ENCODE data around the gene C12orf56. TPM values are rescaled to one million over a fixed set of nuclear protein-coding genes. Genes with fewer than 3 reads are reported as not detected.

Gene C12orf56, protein sequence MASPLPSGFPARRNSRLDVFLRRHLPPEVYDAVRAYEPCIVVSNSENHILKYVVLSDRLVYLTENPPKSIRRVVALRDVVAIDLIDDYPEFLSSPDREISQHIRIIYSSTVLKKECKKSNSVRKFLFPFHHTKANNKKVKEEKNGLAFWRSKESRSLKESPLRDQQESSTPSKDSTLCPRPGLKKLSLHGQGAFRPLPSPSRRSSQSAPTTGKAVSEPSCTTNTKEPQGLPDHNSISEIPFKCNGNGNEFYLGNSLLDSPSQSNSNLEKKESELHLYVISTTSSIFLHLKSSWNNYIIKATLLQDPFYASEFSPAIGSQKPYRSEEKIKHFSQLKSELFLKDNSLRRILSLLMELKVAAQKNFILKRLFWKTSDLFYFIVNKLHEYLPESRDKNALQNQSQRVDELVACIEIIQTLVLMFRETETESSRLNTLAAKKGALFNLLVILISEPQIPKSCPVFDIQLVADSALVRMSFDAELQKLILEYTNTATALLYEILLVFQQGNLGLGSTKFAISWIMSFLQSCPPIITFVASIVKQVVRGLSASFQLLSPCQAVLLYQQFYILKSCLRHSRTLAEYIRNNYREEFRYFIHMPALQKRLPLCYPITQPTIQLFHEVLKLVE
- not detected for total RNA-seq

DNA sequence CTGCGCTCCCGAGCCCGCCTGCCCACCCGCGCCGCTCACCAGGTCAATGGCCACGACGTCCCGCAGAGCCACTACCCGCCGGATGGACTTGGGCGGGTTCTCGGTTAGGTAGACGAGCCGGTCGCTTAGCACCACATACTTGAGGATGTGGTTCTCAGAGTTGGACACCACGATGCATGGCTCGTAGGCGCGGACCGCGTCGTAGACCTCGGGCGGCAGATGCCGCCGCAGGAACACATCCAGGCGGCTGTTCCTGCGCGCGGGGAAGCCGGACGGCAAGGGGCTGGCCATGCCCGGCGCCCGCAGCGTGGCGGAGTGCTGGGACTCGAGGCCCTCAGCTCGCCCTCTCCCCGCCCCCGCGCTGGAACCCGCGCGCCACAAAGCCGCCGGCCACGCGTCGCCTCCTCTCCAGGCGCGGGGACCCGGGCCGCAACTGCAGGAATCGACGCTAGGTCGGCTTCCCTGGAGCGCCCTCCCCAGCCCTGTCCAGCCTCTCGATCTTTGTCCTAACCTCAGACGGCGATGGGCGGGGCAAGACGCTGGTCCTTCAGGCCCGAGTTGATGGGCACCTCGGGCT lies at the start of gene C12orf56:
Gene C12orf56 (minus strand): TSS at position 484 of the 577 bp plus-strand sequence. CDS start 193 bp downstream, at position 291.
- H3K36me3 Mint-ChIP-seq (ENCODE audit: low read depth): peaks cover 7% of the 10 kb centered on the region
- peak within 1 kb of the TSS; percentile 60 for H3K27ac Mint-ChIP-seq
- POLR2A ChIA-PET: no interaction called here
- H3K9me3 Mint-ChIP-seq: peaks cover 3% of the 10 kb centered on the region
- CTCF ChIA-PET: interaction anchor here (0.7 to 1.3 kb wide), 2 partner anchors 12 to 175 kb away, joined by 3 read pairs; no protein-coding TSS in a partner anchor
- H3K4me1 Mint-ChIP-seq: peaks cover 24% of the 10 kb centered on the region
- H3K27me3 Mint-ChIP-seq: peaks cover 19% of the 10 kb centered on the region
- DNase-seq: peak; percentile 19
- H3K4me3 Mint-ChIP-seq: peak within 1 kb of the TSS; percentile 72

DNA sequence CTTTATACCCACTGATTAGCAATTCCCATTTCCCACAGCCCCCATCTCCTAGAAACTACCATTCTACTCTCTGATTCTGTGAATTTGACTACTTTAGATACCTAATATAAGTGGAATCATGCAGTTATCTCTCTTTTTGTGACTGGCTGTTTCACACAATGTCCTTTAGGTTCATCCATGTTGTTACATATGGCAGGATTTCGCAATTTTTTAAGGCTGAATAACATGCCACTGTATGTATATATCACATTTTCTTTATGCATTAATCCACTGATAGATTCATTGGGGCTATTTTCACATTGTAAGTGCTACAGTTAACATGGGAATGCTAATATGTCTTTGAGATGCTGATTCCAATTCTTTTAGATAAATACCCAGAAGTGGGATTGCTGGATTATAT lies 49.5 kb upstream of the C12orf56 start:
- H3K27me3 Mint-ChIP-seq: no peaks in the 10 kb centered on the region
- ChIA-PET CTCF (no interaction called here), POLR2A (no interaction called here)
- peaks cover 62% of the 10 kb centered on the region for H3K36me3 Mint-ChIP-seq (ENCODE audit: low read depth)
- no peak for DNase-seq
- H3K9me3 Mint-ChIP-seq: no peaks in the 10 kb centered on the region
- peaks cover 7% of the 10 kb centered on the region for H3K4me1 Mint-ChIP-seq
- H3K4me3 Mint-ChIP-seq: no peak overlapping the region
- no peak overlapping the region for H3K27ac Mint-ChIP-seq

DNA sequence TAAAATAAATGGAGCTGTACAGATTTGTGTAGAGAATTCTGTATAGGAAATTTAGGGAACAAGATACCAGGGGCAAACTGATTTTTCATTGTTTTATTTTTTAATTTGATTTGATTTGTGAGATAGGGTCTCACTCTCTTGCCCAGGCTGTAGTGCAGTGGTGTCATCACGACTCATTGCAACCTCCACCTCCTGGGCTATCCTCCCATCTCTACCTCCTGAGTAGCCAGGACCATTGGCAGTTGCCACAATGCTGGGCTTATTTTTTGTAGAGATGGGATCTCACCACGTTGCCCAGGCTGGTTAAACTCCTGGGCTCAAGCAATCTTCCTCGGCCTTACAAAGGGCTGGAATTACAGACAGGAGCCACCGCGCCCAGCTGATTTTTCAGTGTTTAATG lies 43.4 kb upstream of the C12orf56 start:
- peaks cover 3% of the 10 kb centered on the region for H3K4me1 Mint-ChIP-seq
- DNase-seq: no peak
- peaks cover 69% of the 10 kb centered on the region for H3K36me3 Mint-ChIP-seq (ENCODE audit: low read depth)
- no peak overlapping the region for H3K4me3 Mint-ChIP-seq
- ChIA-PET CTCF (no interaction called here), POLR2A (no interaction called here)
- H3K27ac Mint-ChIP-seq: peak overlapping the region; percentile 26
- H3K9me3 Mint-ChIP-seq: no peaks in the 10 kb centered on the region
- H3K27me3 Mint-ChIP-seq: no peaks in the 10 kb centered on the region

DNA sequence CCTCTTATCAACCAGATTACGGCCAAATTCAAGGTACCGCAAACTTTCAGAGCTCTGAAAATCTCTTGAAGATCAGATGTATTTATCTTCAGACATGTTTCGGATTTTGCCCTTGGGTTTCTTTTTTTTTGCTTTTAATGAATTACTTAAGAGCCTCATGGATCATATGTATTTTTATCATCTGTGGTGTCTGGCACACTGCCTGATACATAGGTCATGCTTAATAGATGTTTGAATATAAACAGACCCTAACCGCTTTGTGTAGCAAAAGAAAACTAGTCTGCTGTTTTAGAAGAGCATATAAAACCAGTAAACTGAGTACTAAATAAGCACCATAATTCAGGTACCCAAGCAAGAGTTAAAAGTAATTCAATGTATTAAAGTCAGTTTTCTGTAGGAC lies 41.2 kb upstream of the C12orf56 start:
- H3K27me3 Mint-ChIP-seq: no peaks in the 10 kb centered on the region
- no peak overlapping the region for H3K27ac Mint-ChIP-seq
- ChIA-PET POLR2A (no interaction called here), CTCF (interaction anchor here (0.6 to 2.8 kb wide), 4 partner anchors 12 to 274 kb away, joined by 3 to 11 read pairs (median 4); no protein-coding TSS in a partner anchor)
- no peak overlapping the region for H3K4me3 Mint-ChIP-seq
- peaks cover 66% of the 10 kb centered on the region for H3K36me3 Mint-ChIP-seq (ENCODE audit: low read depth)
- no peaks in the 10 kb centered on the region for H3K9me3 Mint-ChIP-seq
- peaks cover 1% of the 10 kb centered on the region for H3K4me1 Mint-ChIP-seq
- no peak for DNase-seq

DNA sequence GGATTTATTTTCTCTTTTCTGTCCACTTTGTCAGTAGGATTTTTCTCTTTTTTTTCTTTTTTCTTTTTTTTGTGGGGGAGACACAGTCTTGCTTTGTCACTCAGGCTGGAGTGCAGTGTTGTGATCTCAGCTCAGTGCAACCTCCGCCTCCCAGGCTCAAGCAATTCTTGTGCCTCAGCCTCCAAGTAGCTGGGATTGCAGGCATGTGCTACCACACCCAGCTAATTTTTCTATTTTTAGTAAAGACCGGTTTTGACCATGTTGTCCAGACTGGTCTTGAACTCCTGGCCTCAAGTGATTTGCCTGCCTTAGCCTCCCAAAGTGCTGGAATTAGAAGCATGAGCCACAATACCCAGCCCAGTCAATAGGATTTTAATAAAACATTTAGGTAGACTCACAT lies 40.3 kb upstream of the C12orf56 start:
- POLR2A ChIA-PET: no interaction called here
- Mint-ChIP-seq H3K27me3 (no peaks in the 10 kb centered on the region), H3K4me3 (no peak overlapping the region), H3K9me3 (no peaks in the 10 kb centered on the region), H3K27ac (no peak overlapping the region), H3K4me1 (peaks cover 1% of the 10 kb centered on the region), H3K36me3 (ENCODE audit: low read depth) (peaks cover 67% of the 10 kb centered on the region)
- CTCF ChIA-PET: interaction anchor here (2.8 kb wide), 1 partner anchor 13 kb away, joined by 11 read pairs; no protein-coding TSS in a partner anchor
- no peak for DNase-seq

DNA sequence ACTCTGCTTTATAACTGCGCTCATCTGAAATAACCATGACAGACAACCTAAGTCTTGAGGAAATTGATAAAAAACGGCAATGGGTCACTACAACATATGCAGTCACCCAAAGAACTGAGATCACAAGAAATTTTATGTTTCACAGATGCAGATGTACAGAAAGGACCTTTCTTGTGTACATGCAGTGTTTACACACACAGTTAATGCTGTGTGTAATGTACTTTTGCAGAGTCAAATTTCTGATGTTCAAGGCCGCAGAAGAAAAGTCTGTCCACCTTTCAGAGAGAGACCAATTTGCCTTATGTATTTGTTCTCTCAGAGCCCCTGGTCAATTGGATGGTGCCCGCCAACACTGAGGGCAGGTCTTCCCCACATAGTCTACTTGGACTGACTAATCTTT lies 38.4 kb upstream of the C12orf56 start:
- no peaks in the 10 kb centered on the region for H3K27me3 Mint-ChIP-seq
- H3K4me1 Mint-ChIP-seq: peaks cover 1% of the 10 kb centered on the region
- no peaks in the 10 kb centered on the region for H3K9me3 Mint-ChIP-seq
- CTCF ChIA-PET: no interaction called here
- H3K36me3 Mint-ChIP-seq (ENCODE audit: low read depth): peaks cover 69% of the 10 kb centered on the region
- DNase-seq: no peak
- no peak overlapping the region for H3K4me3 Mint-ChIP-seq
- POLR2A ChIA-PET: no interaction called here
- no peak overlapping the region for H3K27ac Mint-ChIP-seq

DNA sequence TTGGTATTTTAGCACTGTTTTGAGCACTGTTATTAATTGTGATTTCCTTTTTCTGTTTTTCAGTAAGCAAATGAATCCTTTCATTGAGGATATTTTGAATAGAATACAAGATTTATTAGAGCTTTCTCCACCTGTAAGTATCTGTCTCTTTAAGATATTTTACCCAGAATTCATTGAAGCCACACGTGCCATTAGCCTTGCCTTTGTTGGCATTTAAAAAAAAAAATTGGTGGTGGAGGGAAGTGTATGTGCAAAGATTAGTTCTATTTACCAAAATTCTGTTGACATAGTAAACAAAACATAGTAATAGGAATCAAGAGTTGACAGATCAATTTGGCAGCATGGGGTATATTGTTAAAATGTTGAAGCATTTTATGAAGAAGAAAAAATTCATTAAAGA lies 37.4 kb upstream of the C12orf56 start:
- Mint-ChIP-seq H3K36me3 (ENCODE audit: low read depth) (peaks cover 72% of the 10 kb centered on the region), H3K27ac (no peak overlapping the region), H3K4me1 (peaks cover 1% of the 10 kb centered on the region), H3K4me3 (no peak overlapping the region), H3K27me3 (no peaks in the 10 kb centered on the region), H3K9me3 (no peaks in the 10 kb centered on the region)
- ChIA-PET POLR2A (interaction anchor here (0.6 kb wide), 1 partner anchor 35 kb away, joined by 8 read pairs; no protein-coding TSS in a partner anchor), CTCF (interaction anchor here (0.9 kb wide), 1 partner anchor 10 kb away, joined by 3 read pairs; no protein-coding TSS in a partner anchor)
- no peak for DNase-seq

DNA sequence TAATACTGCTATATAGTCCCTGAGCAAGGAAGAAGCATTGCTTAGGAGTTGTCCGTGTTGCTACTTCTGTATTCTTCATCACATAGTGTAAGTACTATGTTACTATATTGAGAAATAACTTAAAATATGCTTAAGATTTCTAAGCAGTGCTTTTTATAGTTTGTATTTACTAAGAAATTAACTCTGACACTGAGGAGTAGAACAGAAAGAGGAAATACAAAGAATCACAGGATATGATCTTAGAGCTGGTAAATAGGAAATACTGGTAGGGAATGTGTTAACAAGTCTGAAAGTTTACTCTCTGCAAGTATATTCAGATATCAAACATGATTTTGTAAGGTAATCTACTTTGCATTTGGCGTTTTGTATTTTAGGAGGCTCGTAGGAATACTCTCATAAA lies 29.1 kb upstream of the C12orf56 start:
- Mint-ChIP-seq H3K27ac (peak overlapping the region; percentile 25), H3K36me3 (ENCODE audit: low read depth) (peaks cover 55% of the 10 kb centered on the region), H3K4me3 (no peak overlapping the region), H3K27me3 (no peaks in the 10 kb centered on the region), H3K4me1 (no peaks in the 10 kb centered on the region), H3K9me3 (no peaks in the 10 kb centered on the region)
- CTCF ChIA-PET: no interaction called here
- DNase-seq: no peak
- POLR2A ChIA-PET: no interaction called here

DNA sequence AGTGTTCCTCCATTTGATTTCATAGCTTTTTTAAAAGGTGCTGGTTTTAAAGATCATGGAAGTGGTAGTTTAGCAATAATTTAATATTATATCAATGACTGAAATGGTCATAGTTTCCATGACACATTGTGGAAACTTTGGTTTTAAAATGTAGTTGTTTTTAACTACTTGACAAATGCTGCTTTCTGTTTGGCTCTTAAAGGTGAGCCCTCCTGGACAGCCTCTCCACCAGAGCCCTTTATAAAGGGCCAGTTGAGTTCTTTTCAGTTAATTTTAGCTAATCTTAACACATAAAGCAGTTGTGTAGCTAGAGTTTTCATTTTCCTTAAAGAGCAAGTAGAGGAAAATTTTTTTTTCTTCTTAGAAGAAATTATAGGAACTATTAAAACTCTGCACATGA lies 27.7 kb upstream of the C12orf56 start:
- no peak for DNase-seq
- Mint-ChIP-seq H3K36me3 (ENCODE audit: low read depth) (peaks cover 51% of the 10 kb centered on the region), H3K9me3 (no peaks in the 10 kb centered on the region), H3K4me1 (no peaks in the 10 kb centered on the region), H3K27me3 (no peaks in the 10 kb centered on the region), H3K4me3 (no peak overlapping the region), H3K27ac (no peak overlapping the region)
- ChIA-PET POLR2A (no interaction called here), CTCF (interaction anchor here (0.7 kb wide), 1 partner anchor 13 kb away, joined by 3 read pairs; no protein-coding TSS in a partner anchor)

DNA sequence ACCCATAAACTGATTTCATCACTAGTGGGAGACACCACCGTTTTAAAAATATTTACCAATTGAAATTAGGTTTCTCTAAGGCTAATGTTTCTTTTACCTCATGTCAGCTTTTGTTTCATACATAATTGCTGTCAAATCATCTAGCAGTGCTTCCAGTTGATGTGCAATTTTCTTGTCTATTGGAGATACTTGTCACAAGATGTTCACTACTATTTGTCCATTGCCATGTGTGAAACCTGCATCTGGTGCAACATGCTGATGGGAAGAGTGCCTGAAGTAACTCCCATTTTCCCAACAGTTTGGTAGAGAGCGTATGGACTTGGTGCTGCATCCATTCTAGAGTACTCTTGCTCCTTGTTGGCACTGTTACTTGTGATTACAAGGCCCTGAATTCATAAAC lies 23.3 kb upstream of the C12orf56 start:
- Mint-ChIP-seq H3K4me3 (no peak overlapping the region), H3K4me1 (peaks cover 8% of the 10 kb centered on the region), H3K27ac (no peak overlapping the region), H3K27me3 (no peaks in the 10 kb centered on the region), H3K36me3 (ENCODE audit: low read depth) (peaks cover 60% of the 10 kb centered on the region), H3K9me3 (no peaks in the 10 kb centered on the region)
- DNase-seq: no peak
- CTCF ChIA-PET: no interaction called here
- POLR2A ChIA-PET: no interaction called here

DNA sequence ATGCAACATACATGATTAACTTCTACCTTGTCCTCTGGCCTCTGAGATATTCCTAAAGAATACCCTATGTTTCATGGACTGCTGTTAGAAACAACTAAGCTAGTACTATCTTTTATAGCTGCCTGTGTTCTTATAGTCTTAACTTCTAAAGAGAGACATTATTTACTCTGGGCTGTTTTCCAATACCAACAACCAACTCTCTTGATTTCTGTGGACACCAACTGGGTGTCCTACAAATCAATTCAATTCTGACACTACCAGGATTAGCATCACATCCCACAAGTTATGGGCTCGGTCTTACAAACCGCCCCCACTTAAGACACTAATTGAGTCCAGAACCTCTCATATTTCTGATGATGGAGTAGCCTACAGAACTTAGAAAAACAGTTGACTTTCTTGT lies 21.9 kb upstream of the C12orf56 start:
- Mint-ChIP-seq H3K36me3 (ENCODE audit: low read depth) (peaks cover 57% of the 10 kb centered on the region), H3K4me1 (peaks cover 17% of the 10 kb centered on the region), H3K27ac (no peak overlapping the region), H3K4me3 (no peak overlapping the region), H3K9me3 (no peaks in the 10 kb centered on the region), H3K27me3 (no peaks in the 10 kb centered on the region)
- CTCF ChIA-PET: no interaction called here
- no peak for DNase-seq
- POLR2A ChIA-PET: no interaction called here

DNA sequence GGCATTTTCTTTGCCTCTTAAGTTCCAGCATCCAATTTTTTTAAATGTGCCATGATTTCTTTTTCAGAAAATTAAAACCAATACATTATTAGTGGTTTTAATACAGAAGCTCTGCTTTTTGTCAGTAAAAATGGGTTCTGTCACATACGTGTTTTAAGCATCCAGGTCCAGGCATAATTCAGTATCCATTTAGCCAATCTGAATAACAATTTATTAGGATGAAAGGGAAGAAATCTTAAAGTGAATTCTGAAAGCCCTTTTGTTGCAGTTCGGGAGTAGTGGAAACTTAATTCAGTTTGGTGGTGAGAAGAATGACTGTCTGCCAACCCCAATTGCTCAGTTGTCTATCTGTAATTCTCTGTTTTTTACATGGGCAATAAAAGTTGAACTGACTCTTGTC lies 20.9 kb upstream of the C12orf56 start:
- H3K9me3 Mint-ChIP-seq: no peaks in the 10 kb centered on the region
- no peaks in the 10 kb centered on the region for H3K27me3 Mint-ChIP-seq
- peaks cover 24% of the 10 kb centered on the region for H3K4me1 Mint-ChIP-seq
- no peak overlapping the region for H3K27ac Mint-ChIP-seq
- ChIA-PET CTCF (no interaction called here), POLR2A (interaction anchor here (0.7 kb wide), 1 partner anchor 48 kb away, joined by 3 read pairs; no protein-coding TSS in a partner anchor)
- DNase-seq: no peak
- H3K4me3 Mint-ChIP-seq: no peak overlapping the region
- peaks cover 52% of the 10 kb centered on the region for H3K36me3 Mint-ChIP-seq (ENCODE audit: low read depth)
